LoVo (cell line): ENCODE measurements around the gene KSR1.
"Not testable (repeated sequence)": the region's sequence is repeated elsewhere in the genome, so short reads cannot be mapped to it uniquely, and the experiment has no call there.

Source experiments
- DNase-seq: peaks from one replicate; pipeline ENCODE4 v3.0.0-alpha.2; 2016; ENCODE audit warnings: low spot score

The KSR1 gene

DNA sequence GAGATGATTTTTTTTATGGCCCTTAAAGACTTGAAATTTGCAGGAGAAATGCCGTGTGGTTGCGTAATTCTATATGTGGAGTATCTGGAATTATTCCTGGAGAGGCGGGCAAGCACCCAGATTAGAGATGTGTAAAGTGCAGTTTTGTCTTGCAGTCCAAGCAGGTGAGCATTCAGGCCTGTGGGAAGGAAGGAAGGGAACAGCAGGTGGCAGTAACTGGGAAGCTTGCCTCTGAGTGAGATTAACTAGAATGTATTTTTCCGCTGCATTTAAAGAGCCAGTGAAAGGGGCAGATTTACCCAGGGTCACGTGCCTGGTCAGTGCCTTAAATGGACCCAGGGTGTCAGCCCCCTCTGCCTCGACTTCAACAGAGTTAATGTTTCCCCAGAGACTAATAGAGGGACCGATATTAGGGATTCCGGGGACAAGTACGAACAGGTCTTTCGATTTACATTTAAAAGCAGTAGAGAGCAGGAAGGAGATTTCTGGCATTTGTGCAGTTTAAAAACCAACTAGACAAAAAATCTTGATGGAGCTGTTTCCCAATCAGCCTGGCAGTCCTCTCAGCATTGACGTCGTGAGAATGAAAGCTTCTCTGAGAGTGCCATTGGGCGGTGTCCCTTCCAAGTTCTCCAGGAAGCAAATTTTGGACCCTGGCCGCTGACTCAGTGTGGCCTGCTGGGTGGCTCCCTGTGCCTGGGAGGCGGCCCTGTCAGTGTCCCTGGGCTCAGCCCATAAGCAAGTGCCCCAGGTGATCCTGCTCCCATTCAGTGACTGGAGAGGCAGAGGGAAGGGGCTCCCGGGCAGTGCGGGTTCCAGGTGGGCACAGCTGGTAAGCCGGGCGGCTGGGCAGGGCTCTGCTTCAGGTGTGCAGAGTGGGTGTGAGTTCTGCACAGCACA lies 38.2 kb downstream of the KSR1 start:
- DNase-seq, result peak; percentile 90

DNA sequence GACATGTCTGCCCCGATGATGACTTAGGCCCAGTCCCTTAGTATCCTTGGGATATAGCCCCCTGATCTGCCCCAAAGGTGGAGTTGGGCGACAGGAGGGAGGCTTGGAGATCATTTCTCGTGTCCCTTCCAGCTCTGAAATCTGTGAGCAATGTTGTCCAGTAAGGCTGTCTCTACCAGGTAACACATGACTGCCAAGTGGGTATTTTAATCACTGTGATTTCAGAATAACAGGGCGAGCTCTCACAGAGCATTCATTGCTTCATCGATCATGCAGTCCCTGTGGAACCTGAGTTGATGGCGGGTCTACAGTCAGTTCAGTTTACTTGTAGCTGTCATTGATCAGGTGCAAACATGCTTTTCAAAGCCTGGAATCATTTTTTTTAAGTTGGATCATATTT lies 39.2 kb downstream of the KSR1 start:
- no peak for DNase-seq

DNA sequence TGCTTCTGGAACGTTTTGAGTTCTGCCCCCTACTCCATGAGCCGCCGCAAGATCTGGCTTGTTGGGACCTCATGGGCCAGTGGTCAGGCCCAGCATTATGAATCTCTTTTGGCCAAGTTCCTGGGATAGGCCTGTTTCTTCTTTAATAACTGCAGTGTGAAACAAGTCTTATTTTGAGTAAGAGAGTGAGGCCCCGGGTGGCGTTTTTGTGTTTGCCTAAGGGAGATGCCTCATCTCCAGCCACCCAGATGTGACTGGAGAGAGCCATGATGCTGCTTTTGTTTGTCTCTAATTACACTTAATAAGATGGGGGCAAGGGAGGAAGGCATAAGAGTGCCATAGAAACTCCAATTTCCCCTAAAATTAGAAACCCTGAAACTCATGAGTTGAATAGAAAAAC lies 39.8 kb downstream of the KSR1 start:
- no peak for DNase-seq

DNA sequence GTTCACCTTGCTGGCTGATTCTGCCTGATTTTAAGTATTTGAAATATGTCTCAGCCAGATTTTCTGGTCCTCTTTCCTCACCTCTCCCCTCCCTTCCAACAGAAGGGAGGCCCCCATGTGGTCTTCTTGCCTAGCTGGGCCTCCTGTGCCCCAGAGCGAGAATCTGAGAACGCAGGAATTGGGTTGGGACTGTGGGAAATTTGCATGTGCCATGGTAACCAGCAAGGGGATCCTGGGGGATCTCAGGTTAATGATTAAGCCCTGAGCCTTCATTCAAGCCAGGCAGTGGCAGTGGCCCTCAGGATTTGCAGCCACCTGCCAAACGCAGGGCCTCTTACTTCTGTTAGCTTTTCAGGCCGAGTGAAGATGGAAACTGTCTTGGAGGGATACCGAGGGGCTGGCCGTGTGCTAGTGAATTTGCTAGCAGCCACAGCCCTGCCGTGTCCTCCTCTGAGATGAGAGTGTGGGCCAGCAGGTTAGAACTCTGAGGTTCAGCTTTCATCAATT lies 40.2 kb downstream of the KSR1 start:
- DNase-seq, result no peak

DNA sequence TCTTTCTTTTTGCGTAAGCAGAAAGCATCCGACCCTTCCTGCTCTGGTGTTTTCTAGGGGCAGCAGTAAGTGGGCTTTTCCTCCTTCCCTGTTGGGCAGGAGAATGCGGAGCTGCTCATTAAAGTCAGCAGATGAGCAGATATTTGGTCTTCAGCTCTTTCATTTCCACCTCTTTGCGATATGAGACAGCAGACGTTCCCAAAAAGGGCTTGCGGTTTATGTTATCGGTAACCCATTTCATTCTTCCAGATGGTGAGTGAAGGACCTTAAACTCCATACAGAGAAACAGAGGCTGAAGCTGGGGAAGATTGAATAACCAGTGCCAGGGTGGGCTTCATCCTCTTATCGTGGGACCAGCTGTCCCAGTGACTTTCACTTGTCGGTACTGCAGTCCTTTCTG lies 40.7 kb downstream of the KSR1 start:
- DNase-seq, result no peak

DNA sequence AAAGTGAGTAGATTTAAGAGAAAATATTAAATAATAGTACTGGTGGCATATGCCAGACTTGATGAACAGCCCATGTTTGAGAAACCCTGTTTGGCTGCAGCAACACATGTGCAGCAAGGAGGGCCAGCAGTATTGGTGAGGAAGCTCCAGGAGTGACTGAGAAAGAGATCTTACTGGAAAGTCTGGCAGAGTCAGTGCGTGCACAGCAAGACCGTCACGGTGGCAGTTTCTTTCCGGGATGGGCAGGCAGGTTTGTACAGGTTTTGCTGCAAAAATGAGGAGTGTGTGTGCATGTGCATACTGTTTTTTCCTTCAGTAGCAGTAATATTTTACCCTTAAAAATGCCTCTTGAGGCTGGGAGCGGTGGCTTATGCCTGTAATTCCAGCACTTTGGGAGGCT lies 41.4 kb downstream of the KSR1 start:
- DNase-seq, result no peak

DNA sequence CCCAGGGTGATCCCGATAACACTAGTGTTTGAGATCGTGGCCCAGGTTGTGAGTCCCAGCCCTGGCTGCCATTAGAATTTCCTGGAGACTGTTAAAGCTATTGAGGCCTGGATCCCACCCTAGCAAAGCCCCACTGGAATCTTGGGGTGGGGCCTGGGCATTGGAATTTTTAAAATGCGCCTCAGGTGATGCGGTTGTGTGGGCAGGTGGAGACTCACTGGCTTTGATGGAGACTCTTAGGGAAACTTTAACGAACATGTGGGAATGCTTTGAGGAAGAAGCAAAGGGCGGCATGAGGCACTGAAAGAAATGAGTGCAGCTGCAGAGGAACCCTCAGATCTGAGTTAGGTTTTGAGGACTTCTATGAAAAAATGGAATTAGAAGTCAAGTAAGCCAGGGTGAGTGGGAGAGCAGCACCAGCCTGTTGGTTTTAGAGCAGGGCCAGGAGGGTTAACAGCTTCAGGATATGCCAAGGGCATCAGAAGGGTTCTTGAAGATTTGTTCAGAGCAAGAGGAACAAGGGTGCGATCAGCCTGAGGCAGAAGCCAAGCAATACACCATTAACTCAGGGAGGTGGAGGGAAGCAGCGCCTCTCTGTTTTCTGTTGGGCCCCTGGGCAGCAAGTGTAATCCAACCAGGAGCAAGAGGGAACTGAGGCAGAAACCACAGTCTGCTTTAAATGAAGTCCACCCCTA lies 42.5 kb downstream of the KSR1 start:
- DNase-seq, result no peak

DNA sequence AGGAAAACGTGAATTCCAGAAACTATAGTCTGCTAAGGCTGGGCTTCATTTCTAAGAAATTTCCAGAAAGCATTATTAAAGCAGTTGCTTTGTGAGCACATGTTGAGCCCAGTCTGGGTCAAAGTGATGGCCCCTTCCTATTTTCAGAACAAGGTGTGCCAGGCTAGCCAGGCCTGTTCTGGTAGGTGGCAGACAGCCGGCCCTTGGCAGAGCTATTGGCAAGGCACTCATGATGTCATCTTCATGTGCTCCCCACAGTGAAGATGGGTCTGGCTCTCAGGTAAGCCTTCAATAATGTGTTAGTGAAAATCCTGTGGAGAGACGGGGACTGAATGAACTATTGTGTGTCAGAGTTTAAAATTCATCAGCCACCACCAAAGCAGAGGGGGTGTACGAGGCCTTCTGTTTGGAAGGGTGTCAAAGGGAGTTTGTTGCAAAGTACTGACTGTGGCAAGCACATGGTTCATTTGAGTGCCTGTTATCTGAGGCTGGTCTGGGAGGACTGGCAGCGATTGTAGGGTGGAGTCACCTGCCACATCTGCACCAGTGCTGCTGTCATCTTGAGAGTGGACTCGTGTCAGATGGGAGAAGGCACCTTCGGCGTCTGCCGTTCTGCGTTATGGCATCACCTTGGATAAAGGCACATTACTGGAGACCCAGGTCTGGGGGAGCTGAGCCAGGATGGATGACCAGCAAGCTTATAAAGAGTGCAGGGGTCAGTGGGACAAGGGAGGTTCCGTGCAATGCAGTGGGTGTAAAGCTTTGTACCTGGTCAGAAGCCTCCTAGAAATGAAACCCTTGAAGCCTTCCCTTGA lies 43.4 kb downstream of the KSR1 start:
- no peak for DNase-seq

DNA sequence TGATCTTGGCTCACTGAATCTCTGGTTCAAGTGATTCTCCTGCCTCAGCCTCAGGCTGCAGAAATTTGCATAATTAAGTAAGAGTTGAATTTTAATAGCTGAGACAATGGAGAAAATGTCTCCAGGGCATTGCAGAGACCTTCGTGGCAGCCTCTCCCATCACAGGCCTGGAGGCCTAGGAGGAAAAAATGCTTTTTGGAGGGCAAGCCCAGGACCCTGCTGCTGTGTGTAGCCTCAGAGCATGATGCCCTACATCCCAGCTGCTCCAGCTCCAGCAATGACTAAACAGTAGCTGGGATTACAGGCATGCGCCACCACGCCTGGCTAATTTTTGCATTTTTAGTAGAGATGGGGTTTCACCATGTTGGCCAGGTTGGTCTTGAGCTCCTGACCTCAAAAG lies 45.1 kb downstream of the KSR1 start:
- DNase-seq, result not testable (repeated sequence)

DNA sequence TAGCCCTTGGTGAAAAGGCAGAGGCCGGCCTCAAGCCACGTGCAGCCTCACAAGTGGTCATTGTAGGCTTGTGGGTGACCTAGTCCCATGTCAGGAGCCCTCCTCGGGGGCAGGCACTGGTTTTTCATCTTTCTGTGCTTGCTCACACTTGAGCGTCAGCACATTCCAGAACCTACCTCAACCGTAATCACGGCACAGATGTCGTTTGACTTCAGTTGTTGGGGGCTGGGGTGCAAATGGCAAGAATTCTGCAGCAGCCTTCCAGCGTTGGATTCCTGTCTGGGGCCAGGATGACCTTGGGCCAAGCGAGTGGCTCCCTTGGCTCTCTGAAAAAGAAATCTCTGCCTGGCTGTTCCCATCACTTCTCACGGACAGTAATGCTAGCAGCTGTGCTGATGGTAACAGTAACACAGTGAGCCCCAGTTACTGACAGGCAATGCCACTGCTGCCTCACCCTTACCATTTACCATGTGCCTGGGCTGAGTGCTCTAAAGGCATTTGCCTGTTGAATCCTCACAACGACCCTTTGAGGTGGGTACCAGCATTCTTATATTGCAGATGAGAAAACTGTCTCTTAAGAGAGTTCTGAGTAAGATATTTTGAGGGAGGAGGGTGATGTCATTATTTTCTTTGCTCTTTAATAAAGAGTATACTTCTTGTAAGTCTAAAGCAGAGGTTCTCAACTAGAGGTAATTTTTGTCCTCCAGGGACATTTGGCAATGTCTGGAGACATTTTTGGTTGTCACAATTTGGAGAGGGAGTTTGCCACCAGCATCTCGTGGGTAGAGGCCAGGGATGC lies 46.5 kb downstream of the KSR1 start:
- no peak for DNase-seq

DNA sequence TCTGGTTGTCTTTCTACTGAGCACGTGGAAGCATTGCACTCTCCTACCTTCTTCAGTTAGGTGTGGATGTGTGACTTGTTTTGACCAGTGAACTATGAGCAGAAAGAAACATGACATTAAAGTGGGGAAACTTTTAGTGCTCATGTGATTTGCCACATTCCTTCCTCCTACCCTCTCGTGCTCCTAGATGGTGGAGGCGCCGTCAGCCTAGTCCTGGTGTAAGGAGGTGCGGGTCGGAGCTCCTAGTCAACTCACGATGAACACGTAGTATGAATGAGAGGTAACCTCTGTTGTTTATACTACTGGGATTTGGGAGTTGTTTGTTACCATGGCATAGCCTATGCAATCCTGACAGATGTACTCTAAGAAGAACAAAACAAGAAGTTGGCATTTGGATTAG lies 47.4 kb downstream of the KSR1 start:
- no peak for DNase-seq

DNA sequence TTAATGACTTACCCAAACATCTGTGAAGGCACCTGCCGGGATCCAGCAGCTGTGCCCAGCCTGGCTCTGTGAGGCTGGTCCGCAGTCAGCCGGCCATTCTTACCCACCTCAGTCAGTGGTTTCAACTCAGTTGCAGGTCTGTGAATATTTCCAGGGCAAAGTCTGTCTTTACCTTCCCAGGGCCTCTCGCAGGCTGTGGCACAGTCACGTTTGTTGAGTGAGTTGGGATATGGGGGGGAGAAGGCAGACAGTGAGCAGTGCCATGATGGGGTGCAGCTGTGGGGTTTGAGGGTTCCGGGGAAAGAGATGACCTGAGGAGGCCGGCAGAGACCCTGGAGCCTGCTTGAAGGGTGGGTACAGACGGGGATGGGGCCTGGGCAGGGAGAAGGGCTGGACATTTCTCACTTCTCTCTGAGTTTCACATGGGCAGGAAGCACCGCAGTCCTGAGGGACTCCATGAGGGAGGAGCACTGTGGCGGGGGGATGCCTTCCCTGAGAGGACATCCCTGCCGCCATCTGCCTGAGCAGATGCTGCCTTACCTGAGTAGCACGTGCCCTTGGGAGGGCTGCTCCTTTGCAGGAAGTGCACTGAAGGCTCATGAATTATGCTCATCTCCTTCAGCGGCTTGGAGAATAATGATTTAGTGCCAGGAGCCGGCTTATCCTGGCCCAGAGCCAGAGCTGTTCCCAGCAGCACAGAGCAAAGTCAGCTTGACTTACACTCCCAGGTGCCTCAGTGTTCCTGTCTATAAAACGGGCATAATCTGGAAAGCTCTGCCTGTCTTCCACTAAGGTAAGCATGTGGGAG lies 48.1 kb downstream of the KSR1 start:
- DNase-seq, result no peak

DNA sequence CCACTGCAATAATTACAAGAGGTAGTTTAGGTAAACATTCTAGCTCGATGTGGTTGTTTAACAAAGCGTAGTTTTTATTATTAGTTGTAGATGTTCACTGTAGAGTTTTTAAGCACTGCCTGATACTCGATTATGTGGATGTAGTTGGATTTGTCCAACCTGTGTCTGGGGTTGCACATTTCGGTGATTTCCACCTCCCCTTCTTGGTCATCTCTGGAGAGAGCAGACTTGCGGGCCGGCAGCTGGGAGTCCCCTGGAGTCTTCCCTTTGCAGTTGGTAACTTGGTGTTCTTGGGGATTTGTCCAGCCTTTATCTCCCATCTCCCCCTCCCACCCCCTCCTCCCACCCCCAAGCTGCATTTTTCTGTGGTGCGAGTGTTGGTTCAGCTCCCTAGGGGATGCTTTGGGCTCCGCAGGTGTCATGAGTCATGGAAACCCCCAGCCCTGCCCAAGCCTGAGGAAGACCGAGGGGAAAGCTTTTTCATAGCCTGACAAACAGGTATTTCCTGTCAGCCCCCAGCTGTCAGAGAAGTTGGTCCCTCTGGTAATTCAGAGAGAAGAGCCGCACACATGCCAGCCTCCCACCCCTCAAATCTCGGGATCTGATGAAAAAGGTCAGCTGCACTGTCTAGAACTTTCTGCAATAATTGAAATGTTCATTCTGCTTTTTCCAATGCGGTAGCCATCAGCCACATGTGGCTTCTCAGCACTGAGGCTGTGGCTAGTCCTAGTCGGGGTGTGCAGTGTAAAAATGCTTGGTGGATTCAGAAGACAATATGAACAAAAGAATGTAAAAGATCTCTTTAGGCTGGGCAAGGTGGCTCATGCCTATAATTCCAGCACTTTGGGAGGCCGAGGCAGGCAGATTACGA lies 50.3 kb downstream of the KSR1 start:
- DNase-seq, result no peak

DNA sequence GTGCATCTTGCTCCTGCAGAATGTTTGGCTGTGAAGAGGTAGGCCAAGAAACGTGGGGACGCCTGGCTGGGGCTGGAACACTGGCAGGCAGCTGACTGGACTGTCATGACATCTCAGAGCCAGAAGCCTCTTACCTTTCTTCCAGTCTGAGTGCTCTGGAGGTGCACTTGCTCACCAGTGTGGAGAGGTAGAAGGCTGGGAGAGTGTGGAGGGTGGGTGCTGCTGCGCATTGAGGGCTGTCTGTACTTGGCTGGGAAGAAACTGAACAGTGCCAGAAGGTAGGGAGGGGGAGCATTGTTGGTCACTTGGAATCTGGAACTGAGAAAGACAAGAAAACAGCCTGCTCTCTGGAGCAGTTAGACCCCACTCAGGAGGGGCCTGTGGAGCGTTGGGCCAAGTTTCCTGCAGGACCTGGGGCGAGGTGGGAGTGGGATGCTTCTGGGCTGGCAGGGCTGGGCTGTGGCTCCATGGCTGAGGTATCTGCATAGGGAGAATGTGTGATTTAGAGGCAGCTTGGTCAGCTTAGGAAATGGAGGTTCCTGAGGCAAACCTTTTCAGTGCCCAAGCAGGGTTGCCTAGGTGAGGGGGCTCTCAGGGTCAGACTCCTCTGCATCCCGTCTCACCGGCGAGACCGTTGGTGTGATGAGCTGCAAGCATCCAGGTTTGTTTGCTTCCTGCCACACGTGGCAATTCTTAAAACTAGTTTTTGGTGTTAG lies 55.1 kb downstream of the KSR1 start:
- DNase-seq, result no peak

DNA sequence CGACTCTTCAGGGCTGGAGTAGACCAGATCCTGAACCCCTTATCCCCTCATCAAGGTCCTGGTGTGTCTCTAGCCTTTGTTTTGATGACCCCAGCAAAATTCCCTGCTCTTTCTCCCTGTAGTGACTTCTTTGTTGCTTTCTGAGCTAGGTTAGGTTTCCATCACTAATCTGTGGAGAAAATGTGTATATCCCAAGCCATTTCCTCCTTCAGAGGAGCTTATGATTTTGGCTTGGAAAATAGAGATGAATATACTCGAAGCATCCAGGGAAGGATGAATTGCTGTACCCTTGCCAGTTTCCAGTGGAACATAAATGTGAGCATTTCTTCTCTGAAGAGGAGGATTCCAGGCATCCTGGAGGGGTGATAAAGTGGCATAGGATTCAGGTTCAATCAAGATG lies 55.8 kb downstream of the KSR1 start:
- DNase-seq, result no peak

DNA sequence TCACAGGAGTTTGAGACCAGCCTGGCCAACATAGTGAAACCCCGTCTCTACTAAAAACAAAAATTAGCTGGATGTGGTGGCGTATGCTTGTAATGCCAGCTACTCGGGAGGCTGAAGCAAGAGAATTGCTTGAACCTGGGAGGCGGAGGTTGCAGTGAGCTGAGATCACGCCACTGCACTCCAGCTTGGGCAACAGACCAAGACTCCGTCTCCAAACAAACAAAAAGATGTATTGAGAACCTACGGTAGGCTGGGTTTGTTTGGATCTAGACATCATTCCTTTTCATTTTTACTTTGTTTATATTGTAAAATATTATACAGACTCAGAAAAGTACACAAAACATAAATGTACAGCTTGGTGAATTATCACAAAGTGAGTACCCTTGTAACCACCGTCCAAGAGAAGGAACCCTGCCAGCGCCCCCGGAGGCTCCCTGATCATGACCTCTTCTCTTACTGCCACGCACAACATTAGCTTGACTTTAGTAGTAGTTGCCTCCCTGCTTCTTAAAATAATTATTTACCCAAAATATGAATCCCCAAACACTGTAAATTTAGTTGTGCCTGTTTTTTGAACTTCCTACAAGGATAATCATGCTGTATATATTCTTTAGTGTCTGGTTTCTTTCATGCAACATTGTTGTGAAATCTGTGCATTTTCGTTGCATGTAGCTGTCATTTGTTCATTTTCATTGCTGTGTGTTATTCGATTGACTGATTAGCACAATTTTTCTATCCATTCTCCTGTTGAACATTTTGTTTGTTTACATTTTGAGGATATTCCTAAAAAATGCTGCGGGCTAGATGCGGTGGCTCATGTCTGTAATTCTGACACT lies 56.5 kb downstream of the KSR1 start:
- DNase-seq, result no peak

DNA sequence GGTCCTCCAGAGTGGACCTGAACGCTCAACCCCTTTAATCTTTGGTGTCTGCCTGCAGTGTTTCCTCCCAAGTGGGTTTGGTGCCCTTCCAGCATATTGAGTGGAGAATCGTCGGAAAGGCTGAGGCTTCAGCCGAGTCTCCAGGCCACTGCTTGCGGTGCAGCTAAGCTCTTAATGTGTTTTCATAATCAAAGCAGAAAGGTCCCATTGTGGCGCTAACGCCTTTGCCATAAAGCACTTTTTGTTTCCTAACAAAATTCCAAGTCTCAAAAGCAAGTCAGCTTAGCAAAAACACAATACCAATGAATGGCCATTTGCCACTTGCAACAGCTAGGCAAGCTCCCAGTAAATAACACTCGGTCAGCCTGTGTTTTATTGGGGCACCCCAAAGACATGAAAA lies 57.6 kb downstream of the KSR1 start:
- no peak for DNase-seq
